PFSK-1 (cell line): ENCODE data around the gene ARHGAP9.
A peak's percentile ranks its signal among the peaks of the same experiment; 100 is the strongest.

Experiments used
- FOXP2 ChIP-seq: optimal IDR thresholded peaks from 2 replicates; pipeline ENCODE3; 2011; ENCODE audit warnings: borderline replicate concordance, control low read depth, inconsistent platforms; ENCODE audit not compliant: insufficient read depth; ENCODE audit errors: extremely low read length, extremely low read depth
- POLR2AphosphoS5 ChIP-seq: IDR thresholded peaks from 2 replicates; pipeline ENCODE4 v1.6.1; 2012; ENCODE audit warnings: low read depth, mild to moderate bottlenecking, control low read depth, low read length, moderate library complexity
- SIN3A ChIP-seq: IDR thresholded peaks from 2 replicates; pipeline ENCODE4 v1.6.1; 2012; ENCODE audit warnings: mild to moderate bottlenecking, low read length, moderate library complexity, borderline replicate concordance; ENCODE audit not compliant: insufficient read depth
- TAF1 ChIP-seq: IDR thresholded peaks from 2 replicates; pipeline ENCODE4 v1.6.1; 2012; ENCODE audit warnings: low read length, control low read depth, borderline replicate concordance; ENCODE audit not compliant: insufficient read depth
- TF ChIP-seq, protein P1 (sequence below), 2 experiments: IDR thresholded peaks; 2 replicates each; pipeline versions ENCODE4 v1.6.1 to v1.8.0; 2011 to 2012; ENCODE audit warnings: low read depth in 2 of 2, low read length in 2 of 2, control low read depth in 1 of 2, inconsistent platforms in 1 of 2, mild to moderate bottlenecking in 1 of 2, moderate library complexity in 1 of 2; ENCODE audit not compliant: insufficient read depth in 1 of 2

ARHGAP9 gene

GRCh38 chr12:57483466-57483865 lies 3.8 kb upstream of the ARHGAP9 start:
- TF ChIP-seq SIN3A (no peak), FOXP2 (no peak), TAF1 (no peak), POLR2AphosphoS5 (no peak)
- TF ChIP-seq, protein P1, sequence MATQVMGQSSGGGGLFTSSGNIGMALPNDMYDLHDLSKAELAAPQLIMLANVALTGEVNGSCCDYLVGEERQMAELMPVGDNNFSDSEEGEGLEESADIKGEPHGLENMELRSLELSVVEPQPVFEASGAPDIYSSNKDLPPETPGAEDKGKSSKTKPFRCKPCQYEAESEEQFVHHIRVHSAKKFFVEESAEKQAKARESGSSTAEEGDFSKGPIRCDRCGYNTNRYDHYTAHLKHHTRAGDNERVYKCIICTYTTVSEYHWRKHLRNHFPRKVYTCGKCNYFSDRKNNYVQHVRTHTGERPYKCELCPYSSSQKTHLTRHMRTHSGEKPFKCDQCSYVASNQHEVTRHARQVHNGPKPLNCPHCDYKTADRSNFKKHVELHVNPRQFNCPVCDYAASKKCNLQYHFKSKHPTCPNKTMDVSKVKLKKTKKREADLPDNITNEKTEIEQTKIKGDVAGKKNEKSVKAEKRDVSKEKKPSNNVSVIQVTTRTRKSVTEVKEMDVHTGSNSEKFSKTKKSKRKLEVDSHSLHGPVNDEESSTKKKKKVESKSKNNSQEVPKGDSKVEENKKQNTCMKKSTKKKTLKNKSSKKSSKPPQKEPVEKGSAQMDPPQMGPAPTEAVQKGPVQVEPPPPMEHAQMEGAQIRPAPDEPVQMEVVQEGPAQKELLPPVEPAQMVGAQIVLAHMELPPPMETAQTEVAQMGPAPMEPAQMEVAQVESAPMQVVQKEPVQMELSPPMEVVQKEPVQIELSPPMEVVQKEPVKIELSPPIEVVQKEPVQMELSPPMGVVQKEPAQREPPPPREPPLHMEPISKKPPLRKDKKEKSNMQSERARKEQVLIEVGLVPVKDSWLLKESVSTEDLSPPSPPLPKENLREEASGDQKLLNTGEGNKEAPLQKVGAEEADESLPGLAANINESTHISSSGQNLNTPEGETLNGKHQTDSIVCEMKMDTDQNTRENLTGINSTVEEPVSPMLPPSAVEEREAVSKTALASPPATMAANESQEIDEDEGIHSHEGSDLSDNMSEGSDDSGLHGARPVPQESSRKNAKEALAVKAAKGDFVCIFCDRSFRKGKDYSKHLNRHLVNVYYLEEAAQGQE (IDR thresholded peaks at IDR 0.05; ENCODE audit: insufficient read depth in 1 of 2, low read depth in 2 of 2, low read length in 2 of 2), result no peak

GRCh38 chr12:57481671-57482070 lies 2.0 kb upstream of the ARHGAP9 start:
- TF ChIP-seq, protein P1 (IDR thresholded peaks at IDR 0.05; ENCODE audit: insufficient read depth in 1 of 2, low read depth in 2 of 2, low read length in 2 of 2), result no peak
- TF ChIP-seq FOXP2 (no peak), POLR2AphosphoS5 (no peak), SIN3A (no peak)

- no peak for TF ChIP-seq TAF1
- TF ChIP-seq FOXP2, result no peak
- TF ChIP-seq, protein P1 (IDR thresholded peaks at IDR 0.05; ENCODE audit: insufficient read depth in 1 of 2, low read depth in 2 of 2, low read length in 2 of 2), result no peak
- no peak for TF ChIP-seq SIN3A
- TF ChIP-seq POLR2AphosphoS5, result no peak
Observed at GRCh38 chr12:57479043-57479375, 657 bp downstream of the ARHGAP9 start.

DNA sequence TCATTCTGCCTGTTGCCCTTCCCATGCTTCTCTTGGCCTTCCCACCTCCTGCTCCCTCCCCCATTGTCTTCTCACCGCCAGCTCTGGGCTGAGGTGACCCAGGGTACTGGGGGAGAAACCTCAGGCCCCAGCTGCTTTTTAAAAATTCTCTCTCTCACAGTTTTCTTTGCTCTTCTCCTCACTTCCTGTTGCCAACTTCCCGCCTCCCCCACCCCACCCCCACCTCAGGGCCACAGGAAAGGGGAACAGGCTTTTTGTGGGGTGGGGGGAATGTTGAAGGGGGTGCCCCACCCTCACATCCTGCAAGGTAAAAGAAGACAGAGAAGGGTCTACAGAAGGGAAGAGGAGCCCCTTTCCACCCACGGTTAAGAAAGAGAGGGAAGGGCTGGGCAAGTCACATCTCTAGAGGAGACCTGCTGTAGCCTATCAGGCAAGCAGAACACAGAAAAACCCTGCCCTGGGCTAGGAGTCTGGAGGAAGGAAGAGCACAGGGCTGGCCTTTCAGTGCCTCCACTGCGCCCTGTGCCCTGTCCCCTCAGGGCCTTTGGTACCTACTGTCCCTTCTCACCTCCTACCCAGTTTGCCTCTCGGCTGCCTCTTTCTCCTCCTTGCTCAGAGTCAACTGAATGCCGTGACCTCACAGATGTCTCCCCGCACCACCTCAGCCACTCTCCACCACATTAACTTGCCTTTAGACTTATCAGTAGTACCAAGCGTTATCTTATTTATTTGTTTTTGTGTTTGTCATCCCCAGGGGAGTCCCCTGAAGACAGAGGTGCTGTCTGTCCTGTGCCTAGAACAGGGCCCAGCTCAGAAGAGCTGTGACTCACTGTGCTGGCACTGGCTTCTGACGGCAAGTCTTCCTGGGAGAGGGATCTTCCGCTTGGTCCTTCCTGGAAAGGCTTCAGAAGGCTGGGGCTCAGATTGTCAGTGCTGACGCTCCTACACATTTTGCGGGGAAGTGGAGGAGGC lies 1.7 kb downstream of the ARHGAP9 start:
- no peak for TF ChIP-seq TAF1
- peak; percentile 19; the same call in 1 of the 2 replicates for TF ChIP-seq SIN3A
- peak; percentile 42 for TF ChIP-seq FOXP2

DNA sequence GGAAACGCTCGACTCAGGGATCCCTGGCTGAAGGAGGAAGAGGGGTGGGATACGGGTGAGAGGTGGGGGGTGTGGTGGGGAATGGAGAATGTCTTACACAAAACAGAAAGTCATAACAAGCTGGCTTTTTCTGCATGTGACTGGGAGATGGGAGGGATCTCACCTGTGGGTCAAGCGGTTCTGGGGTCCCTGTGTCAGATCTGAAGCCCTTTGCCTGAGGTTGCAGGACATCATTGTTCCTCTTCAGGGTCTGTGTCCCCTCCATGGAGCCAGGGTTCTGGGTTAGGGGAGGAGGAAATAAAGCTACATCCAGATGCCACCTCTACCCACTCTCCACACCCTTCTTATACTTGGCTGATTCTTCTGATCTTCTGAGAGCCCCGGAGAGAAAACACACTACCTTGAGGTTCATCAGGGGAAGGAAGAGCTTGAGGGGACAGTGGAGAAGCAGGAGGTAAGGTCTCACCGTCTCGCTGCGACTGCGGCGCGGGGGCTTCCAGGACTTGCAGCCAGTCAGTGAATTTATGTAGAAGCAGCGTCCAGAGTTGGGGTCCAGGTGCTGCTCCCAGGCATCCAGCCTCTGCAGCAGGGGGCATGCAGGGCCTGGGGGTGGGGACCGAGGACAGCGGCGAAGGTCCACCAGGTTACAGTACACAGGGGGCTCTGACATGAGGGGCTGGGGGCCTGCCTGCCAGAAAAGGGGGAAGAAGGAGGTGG lies 2.5 kb downstream of the ARHGAP9 start:
- TF ChIP-seq TAF1, result no peak
- no peak for TF ChIP-seq FOXP2
- TF ChIP-seq, protein P1 (IDR thresholded peaks at IDR 0.05; ENCODE audit: insufficient read depth in 1 of 2, low read depth in 2 of 2, low read length in 2 of 2), result no peak
- TF ChIP-seq SIN3A, result no peak
- TF ChIP-seq POLR2AphosphoS5, result no peak
